ENCODE measurements around the gene ZNF445. TPM values are rescaled to one million over a fixed set of nuclear protein-coding genes. Genes with fewer than 3 reads are reported as not detected.

The ZNF445 gene
- 2.4 to 3.2 TPM (median 2.9 TPM) in 5 replicates for total RNA-seq (2022; extraction: Qiagen RNA extraction; ENCODE audit: low read depth)

DNA sequence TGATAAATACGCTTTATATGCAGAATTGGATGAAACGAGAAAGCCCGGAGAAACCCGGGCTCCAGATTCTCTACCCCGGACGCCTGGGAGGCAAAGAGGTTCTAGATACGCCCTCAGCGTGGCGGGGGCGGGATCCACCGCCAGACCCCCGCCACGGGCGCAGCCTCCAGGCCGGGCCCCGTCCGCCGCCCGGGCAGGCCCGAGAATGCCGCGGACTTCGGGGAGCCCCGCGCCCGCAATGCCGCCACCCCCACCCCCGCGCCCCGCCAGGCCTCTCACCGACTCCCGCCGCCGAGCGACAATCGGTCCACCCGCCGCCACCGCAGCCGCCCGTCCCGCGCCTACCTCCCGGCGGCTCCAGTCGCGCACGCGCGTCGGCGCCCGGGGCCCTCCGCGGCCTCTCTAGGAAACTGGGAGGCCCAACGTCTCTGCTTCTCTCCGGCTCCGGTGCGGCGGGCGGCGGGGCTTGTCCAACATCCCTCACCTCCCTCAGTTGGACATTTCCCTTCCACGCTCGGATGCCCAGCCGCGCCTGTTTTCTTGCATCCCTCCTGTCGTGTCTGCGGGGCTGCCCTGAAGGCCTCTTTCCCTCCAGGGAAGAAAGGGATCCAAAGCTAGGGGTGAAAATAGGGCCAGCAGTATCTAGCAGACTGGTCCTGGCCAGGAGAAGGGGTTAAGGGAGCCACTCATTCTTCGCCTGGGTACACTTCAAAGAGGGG, at the start of gene ZNF445:
Gene ZNF445 (minus strand): TSS at position 359 of the 719 bp plus-strand sequence. CDS start 22,121 bp downstream, outside the sequence.

Other genes with a start within 250 kb of the ZNF445 start
- not detected in 5 replicates for gene TOPAZ1, start 235.8 kb downstream of the ZNF445 start, total RNA-seq (2022; extraction: Qiagen RNA extraction; ENCODE audit: low read depth)
- gene TCAIM, start 138.9 kb downstream of the ZNF445 start, total RNA-seq (2022; extraction: Qiagen RNA extraction; ENCODE audit: low read depth), result 5.1 to 11.2 TPM (median 7.9 TPM) in 5 replicates
- gene ZKSCAN7, start 77.5 kb upstream of the ZNF445 start, total RNA-seq (2022; extraction: Qiagen RNA extraction; ENCODE audit: low read depth), result not detected in 5 replicates
- not detected in 5 replicates for gene ZNF660, start 107.3 kb upstream of the ZNF445 start, total RNA-seq (2022; extraction: Qiagen RNA extraction; ENCODE audit: low read depth)
- 1.5 to 2.2 TPM (median 1.8 TPM) in 5 replicates for gene ZNF197, start 147.4 kb upstream of the ZNF445 start, total RNA-seq (2022; extraction: Qiagen RNA extraction; ENCODE audit: low read depth)
- 5.2 to 8.3 TPM (median 5.5 TPM) in 5 replicates for gene ZNF35, start 171.1 kb upstream of the ZNF445 start, total RNA-seq (2022; extraction: Qiagen RNA extraction; ENCODE audit: low read depth)
- gene ZNF502, start 235.0 kb upstream of the ZNF445 start, total RNA-seq (2022; extraction: Qiagen RNA extraction; ENCODE audit: low read depth), result 1.6 to 2.5 TPM (median 2.1 TPM) in 5 replicates